Small intestine (tissue), 7 donors: ENCODE data around the gene SLC25A53. TPM values are rescaled to one million over a fixed set of nuclear protein-coding genes. Genes with fewer than 3 reads are reported as not detected.

ENCODE experiments used
- DNase-seq, 2 donors: peaks; one replicate each; pipeline versions ENCODE4 v3.0.0 to v3.0.0-alpha.2; 2013
- FAIRE-seq: peaks from 2 replicates; lab custom pipeline; 2012; peaks lifted over from hg19 to GRCh38; lab: Jason Lieb, UNC
- H3K27ac ChIP-seq, 3 donors: one replicate each; pipeline ENCODE4 v1.5.1; 2013; ENCODE audit warnings: low read length in 2 of 3, mild to moderate bottlenecking in 2 of 3, control low read depth in 1 of 3, inconsistent platforms in 1 of 3, low read depth in 1 of 3, moderate library complexity in 1 of 3
- H3K27me3 ChIP-seq, 3 donors: one replicate each; pipeline ENCODE4 v1.6.1; 2013; ENCODE audit warnings: low read length in 3 of 3, inconsistent platforms in 1 of 3; ENCODE audit not compliant: control insufficient read depth in 3 of 3, insufficient read depth in 3 of 3
- H3K36me3 ChIP-seq, 3 donors: one replicate each; pipeline ENCODE4 v1.6.1; 2013; ENCODE audit warnings: low read length in 3 of 3, inconsistent platforms in 1 of 3, low read depth in 1 of 3, mild to moderate bottlenecking in 1 of 3, moderate library complexity in 1 of 3; ENCODE audit not compliant: control insufficient read depth in 3 of 3, insufficient read depth in 2 of 3
- H3K4me1 ChIP-seq, 3 donors: one replicate each; pipeline ENCODE4 v1.6.1; 2013; ENCODE audit warnings: low read length in 2 of 3, inconsistent platforms in 1 of 3, low read depth in 1 of 3, mild to moderate bottlenecking in 1 of 3, moderate library complexity in 1 of 3; ENCODE audit not compliant: control insufficient read depth in 3 of 3, insufficient read depth in 2 of 3
- H3K4me3 ChIP-seq, 3 donors: one replicate each; pipeline ENCODE4 v1.5.1; 2013; ENCODE audit warnings: low read length in 3 of 3, control low read depth in 1 of 3, inconsistent platforms in 1 of 3, low read depth in 1 of 3, mild to moderate bottlenecking in 1 of 3, moderate library complexity in 1 of 3
- H3K9me3 ChIP-seq, 2 donors: one replicate each; pipeline ENCODE4 v1.6.1; 2013; ENCODE audit warnings: low read depth in 1 of 2, low read length in 1 of 2; ENCODE audit not compliant: control insufficient read depth in 2 of 2, insufficient read depth in 1 of 2
- WGBS, 3 donors: extraction: QIAGEN DNeasy Blood & Tissue Kit; methylation state at CpG; one replicate each; pipeline ENCODE4 v1.1.7; 2013; 5-methylcytosine and 5-hydroxymethylcytosine counted together
- polyA plus RNA-seq, 4 donors: library from polyadenylated mRNA; stranded (reverse) in 3 of 4; unstranded in 1 of 4; fragments of 200-250 nt in 3 of 4; fragments of 120-200 nt in 1 of 4; gene quantifications; one replicate each; pipeline versions ENCODE4 v1.2.1 to v1.2.3, GENCODE V29; 2013
- donor health status: healthy with polysubstance abuse.
- donor health status: control.
- donor health status: control.
- donor health status: Bipolar disorder and iron deficiency.
- donor health status: healthy.

The SLC25A53 gene
- polyA plus RNA-seq, 4 donors: 2.2 to 9.4 (median 7.7) TPM

GRCh38 chrX:104141087-104141760 lies 15.6 kb downstream of the SLC25A53 start:
- Histone ChIP-seq H3K36me3 (no peaks in the 10 kb centered on the region), H3K27ac (no peak overlapping the region), H3K4me1 (no peaks in the 10 kb centered on the region), H3K4me3 (no peak overlapping the region), H3K27me3 (no peaks in the 10 kb centered on the region), H3K9me3 (no peaks in the 10 kb centered on the region)
- FAIRE-seq (no peak), DNase-seq (peak in 1 of 2 donors; percentile 2)
- WGBS, 3 donors: 86 to 93% (median 92%) methylated on average over 8 of the region's 8 CpGs

GRCh38 chrX:104137496-104137895 lies 19.3 kb downstream of the SLC25A53 start:
- Histone ChIP-seq H3K9me3 (no peaks in the 10 kb centered on the region), H3K36me3 (no peaks in the 10 kb centered on the region), H3K4me3 (no peak overlapping the region), H3K4me1 (no peaks in the 10 kb centered on the region), H3K27me3 (no peaks in the 10 kb centered on the region), H3K27ac (no peak overlapping the region)
- FAIRE-seq (no peak), DNase-seq (no peak)
- WGBS, 3 donors: 86 to 92% (median 91%) methylated on average over 3 of the region's 3 CpGs

- Histone ChIP-seq H3K36me3 (no peaks in the 10 kb centered on the region), H3K4me3 (peak overlapping the region in 1 of 3 donors; percentile 43), H3K27ac (peak overlapping the region in 2 of 3 donors; percentile 5 to 53), H3K9me3 (no peaks in the 10 kb centered on the region), H3K27me3 (no peaks in the 10 kb centered on the region), H3K4me1 (no peaks in the 10 kb centered on the region)
- peak; percentile 33 for FAIRE-seq
- 24 to 27% (median 26%) methylated on average over 9 to 10 of the region's 10 CpGs for WGBS, 3 donors
- peak; percentile 69 to 80 for DNase-seq
Observed at GRCh38 chrX:104136241-104137019, 20.4 kb downstream of the SLC25A53 start.

GRCh38 chrX:104135677-104136076 lies 21.1 kb downstream of the SLC25A53 start:
- Histone ChIP-seq H3K4me1 (no peaks in the 10 kb centered on the region), H3K9me3 (no peaks in the 10 kb centered on the region), H3K4me3 (no peak overlapping the region), H3K27me3 (no peaks in the 10 kb centered on the region), H3K36me3 (no peaks in the 10 kb centered on the region), H3K27ac (no peak overlapping the region)
- WGBS, 3 donors: 83 to 100% (median 94%) methylated on average over 1 of the region's 1 CpG
- FAIRE-seq (no peak), DNase-seq (no peak)

- Histone ChIP-seq H3K27ac (no peak overlapping the region), H3K27me3 (no peaks in the 10 kb centered on the region), H3K4me3 (no peak overlapping the region), H3K4me1 (no peaks in the 10 kb centered on the region), H3K36me3 (peaks cover 0 to 2% (median 0%) of the 10 kb centered on the region in 3 donors), H3K9me3 (no peaks in the 10 kb centered on the region)
- 63 to 85% (median 79%) methylated on average over 5 of the region's 5 CpGs for WGBS, 3 donors
- FAIRE-seq (no peak), DNase-seq (no peak)
Observed at GRCh38 chrX:104134583-104135261, 22.1 kb downstream of the SLC25A53 start.

- no peaks in the 10 kb centered on the region for H3K27me3 ChIP-seq
- WGBS, 3 donors: 76 to 93% (median 78%) methylated on average over 6 of the region's 6 CpGs
- H3K27ac ChIP-seq: no peak overlapping the region
- DNase-seq (no peak), FAIRE-seq (no peak)
- H3K4me1 ChIP-seq: no peaks in the 10 kb centered on the region
- H3K9me3 ChIP-seq: no peaks in the 10 kb centered on the region
- no peak overlapping the region for H3K4me3 ChIP-seq
- peaks cover 0 to 4% (median 2%) of the 10 kb centered on the region in 3 donors for H3K36me3 ChIP-seq
Observed at GRCh38 chrX:104130808-104131207, 26.0 kb downstream of the SLC25A53 start.

- Histone ChIP-seq H3K27ac (no peak overlapping the region), H3K36me3 (peaks cover 0 to 4% (median 2%) of the 10 kb centered on the region in 3 donors), H3K4me1 (no peaks in the 10 kb centered on the region), H3K27me3 (peaks cover 0 to 2% (median 0%) of the 10 kb centered on the region in 3 donors), H3K4me3 (no peak overlapping the region), H3K9me3 (no peaks in the 10 kb centered on the region)
- DNase-seq (no peak), FAIRE-seq (no peak)
- 44 to 75% (median 56%) methylated on average over 2 of the region's 2 CpGs for WGBS, 3 donors
Observed at GRCh38 chrX:104126856-104127255, 30.0 kb downstream of the SLC25A53 start.

GRCh38 chrX:104122829-104123228 lies 34.0 kb downstream of the SLC25A53 start:
- no peak for DNase-seq
- Histone ChIP-seq H3K9me3 (no peaks in the 10 kb centered on the region), H3K36me3 (peaks cover 0 to 4% (median 0%) of the 10 kb centered on the region in 3 donors), H3K4me1 (no peaks in the 10 kb centered on the region), H3K4me3 (no peak overlapping the region), H3K27ac (no peak overlapping the region), H3K27me3 (peaks cover 0 to 2% (median 0%) of the 10 kb centered on the region in 3 donors)
- 61 to 84% (median 62%) methylated on average over 5 of the region's 5 CpGs for WGBS, 3 donors
- FAIRE-seq: no peak
